ENCODE measurements around the gene FANCC. TPM values are rescaled to one million over a fixed set of nuclear protein-coding genes. Genes with fewer than 3 reads are reported as not detected.
"Not testable (repeated sequence)": the region's sequence is repeated elsewhere in the genome, so short reads cannot be mapped to it uniquely, and the experiment has no call there.

FANCC gene
- total RNA-seq, 1 experiment from 2014 or later: 19.4 TPM

GRCh38 chr9:95225076-95225725, 92.3 kb downstream of the FANCC start:
- no peaks in the 10 kb centered on the region for H3K9me2 ChIP-seq (ENCODE audit: insufficient read depth)
- no peaks in the 10 kb centered on the region for H3K27me3 ChIP-seq (ENCODE audit: insufficient read depth, low read length)
- H3K36me3 ChIP-seq (ENCODE audit: control insufficient read depth in 1 of 2, insufficient read depth in 2 of 2, low read length in 2 of 2): no peaks in the 10 kb centered on the region
- ATAC-seq (no peak), DNase-seq (ENCODE audit: low read depth, low spot score) (no peak)
- ChIA-PET RAD21 (ENCODE audit: low non-redundant PET in 1 of 2, low total read pairs in 2 of 2, uncharacterized antibody in 2 of 2, unreplicated experiment in 2 of 2) (no interaction called here), CTCF (no interaction called here), POLR2A (no interaction called here)
- no peaks in the 10 kb centered on the region for H3K4me1 ChIP-seq (ENCODE audit: control insufficient read depth in 1 of 2, insufficient read depth in 2 of 2, low read length in 2 of 2)
- no peak overlapping the region for H3K9ac ChIP-seq (ENCODE audit: low read length)
- H3K4me3 ChIP-seq (replicated peaks in 1 of 2; ENCODE audit: low read depth in 1 of 2, low read length in 2 of 2): no peak overlapping the region
- no peak for TF ChIP-seq SIN3A (IDR thresholded peaks at IDR 0.05; ENCODE audit: low read depth)
- TF ChIP-seq ZNF274 (IDR thresholded peaks at IDR 0.05; ENCODE audit: low read depth, low read length): no peak
- TF ChIP-seq EZH2 (IDR thresholded peaks at IDR 0.05): no peak
- TF ChIP-seq POLR2AphosphoS5 (IDR thresholded peaks at IDR 0.05; ENCODE audit: low read depth, low read length): no peak
- no peak for TF ChIP-seq CBX3 (IDR thresholded peaks at IDR 0.05; ENCODE audit: low read depth)
- no peak for TF ChIP-seq CTCF (IDR thresholded peaks at IDR 0.05 in 2 of 3, conservative IDR thresholded peaks at IDR 0.05 in 1 of 3; ENCODE audit: borderline replicate concordance in 1 of 3, insufficient read depth in 1 of 3, low read depth in 2 of 3, low read length in 2 of 3)
- TF ChIP-seq ZFX (IDR thresholded peaks at IDR 0.05): no peak
- H3K27ac ChIP-seq (ENCODE audit: low read depth, low read length): no peak overlapping the region
- no TSS peak for BruUV-seq (replicated peaks)
- no peaks in the 10 kb centered on the region for H3K9me3 ChIP-seq (ENCODE audit: control insufficient read depth in 1 of 2, insufficient read depth in 1 of 2, low read depth in 1 of 2, low read length in 2 of 2)
- intact Hi-C loops (cut with micrococcal nuclease): no loop called here
- H4K20me1 ChIP-seq (ENCODE audit: insufficient read depth): no peaks in the 10 kb centered on the region
- H3K79me2 ChIP-seq (ENCODE audit: insufficient read depth, low read length): no peaks in the 10 kb centered on the region
- H2AFZ ChIP-seq (ENCODE audit: low read depth, low read length, poor library complexity, severe bottlenecking): no peak overlapping the region
- no peak overlapping the region for H3K4me2 ChIP-seq (ENCODE audit: low read length)

- no TSS peak for BruUV-seq (replicated peaks)
- ChIA-PET CTCF (no interaction called here), POLR2A (no interaction called here), RAD21 (ENCODE audit: low non-redundant PET in 1 of 2, low total read pairs in 2 of 2, uncharacterized antibody in 2 of 2, unreplicated experiment in 2 of 2) (no interaction called here)
- Histone ChIP-seq H2AFZ (ENCODE audit: low read depth, low read length, poor library complexity, severe bottlenecking) (no peak overlapping the region), H3K36me3 (ENCODE audit: control insufficient read depth in 1 of 2, insufficient read depth in 2 of 2, low read length in 2 of 2) (no peaks in the 10 kb centered on the region), H3K27me3 (ENCODE audit: insufficient read depth, low read length) (no peaks in the 10 kb centered on the region), H3K4me3 (replicated peaks in 1 of 2; ENCODE audit: low read depth in 1 of 2, low read length in 2 of 2) (no peak overlapping the region), H3K27ac (ENCODE audit: low read depth, low read length) (no peak overlapping the region), H3K79me2 (ENCODE audit: insufficient read depth, low read length) (no peaks in the 10 kb centered on the region), H3K9ac (ENCODE audit: low read length) (no peak overlapping the region), H3K4me1 (ENCODE audit: control insufficient read depth in 1 of 2, insufficient read depth in 2 of 2, low read length in 2 of 2) (no peaks in the 10 kb centered on the region), H3K4me2 (ENCODE audit: low read length) (no peak overlapping the region), H3K9me2 (ENCODE audit: insufficient read depth) (no peaks in the 10 kb centered on the region), H3K9me3 (ENCODE audit: control insufficient read depth in 1 of 2, insufficient read depth in 1 of 2, low read depth in 1 of 2, low read length in 2 of 2) (no peaks in the 10 kb centered on the region), H4K20me1 (ENCODE audit: insufficient read depth) (no peaks in the 10 kb centered on the region)
- intact Hi-C loops (cut with micrococcal nuclease): no loop called here
- ATAC-seq (no peak), DNase-seq (ENCODE audit: low read depth, low spot score) (no peak)
- TF ChIP-seq POLR2A (IDR thresholded peaks at IDR 0.05; ENCODE audit: borderline replicate concordance, extremely low read depth, insufficient read depth, insufficient read length) (no peak), TCF7L2 (IDR thresholded peaks at IDR 0.05; ENCODE audit: borderline replicate concordance, extremely low read depth, insufficient read depth, insufficient read length) (no peak)
Observed at GRCh38 chr9:95224376-95225019, 93.0 kb downstream of the FANCC start.

GRCh38 chr9:95220352-95220751, 97.2 kb downstream of the FANCC start:
- H3K9me2 ChIP-seq (ENCODE audit: insufficient read depth); H3K4me2 ChIP-seq (ENCODE audit: low read length); H3K4me1 ChIP-seq (ENCODE audit: control insufficient read depth in 1 of 2, insufficient read depth in 2 of 2, low read length in 2 of 2); H3K27me3 ChIP-seq (ENCODE audit: insufficient read depth, low read length); H2AFZ ChIP-seq (ENCODE audit: low read depth, low read length, poor library complexity, severe bottlenecking); H3K4me3 ChIP-seq (replicated peaks in 1 of 2; ENCODE audit: low read depth in 1 of 2, low read length in 2 of 2); intact Hi-C loops (cut with micrococcal nuclease); H3K79me2 ChIP-seq (ENCODE audit: insufficient read depth, low read length); H3K36me3 ChIP-seq (ENCODE audit: control insufficient read depth in 1 of 2, insufficient read depth in 2 of 2, low read length in 2 of 2); ATAC-seq; POLR2A ChIA-PET; CTCF ChIA-PET; DNase-seq (ENCODE audit: low read depth, low spot score); H3K9ac ChIP-seq (ENCODE audit: low read length); BruUV-seq (replicated peaks); H3K27ac ChIP-seq (ENCODE audit: low read depth, low read length); H4K20me1 ChIP-seq (ENCODE audit: insufficient read depth); H3K9me3 ChIP-seq (ENCODE audit: control insufficient read depth in 1 of 2, insufficient read depth in 1 of 2, low read depth in 1 of 2, low read length in 2 of 2); RAD21 ChIA-PET (ENCODE audit: low non-redundant PET in 1 of 2, low total read pairs in 2 of 2, uncharacterized antibody in 2 of 2, unreplicated experiment in 2 of 2): not testable (repeated sequence)
